Transverse colon (tissue), 4 donors: ENCODE data around the gene RTL10. TPM values are rescaled to one million over a fixed set of nuclear protein-coding genes. Genes with fewer than 3 reads are reported as not detected.

Experiments used
- DNase-seq: peaks from one replicate; pipeline ENCODE4 v3.0.0-alpha.2; 2019
- H3K27ac ChIP-seq, 4 donors: fragments of 200-600 bp; sonication (generic); 2 replicates each; pipeline ENCODE4 v1.5.1; 2016 to 2018; ENCODE audit warnings: inconsistent platforms in 4 of 4
- H3K27me3 ChIP-seq: fragments of 200-600 bp; sonication (generic); 2 replicates; pipeline ENCODE4 v1.5.1; 2017; ENCODE audit warnings: inconsistent platforms
- H3K36me3 ChIP-seq, 4 donors: fragments of 200-600 bp; sonication (generic); 2 replicates each; pipeline ENCODE4 v1.5.1; 2017 to 2019; ENCODE audit warnings: inconsistent platforms in 4 of 4
- H3K4me1 ChIP-seq, 4 donors: fragments of 200-600 bp; sonication (generic); 2 replicates each; pipeline ENCODE4 v1.5.1; 2017 to 2020; ENCODE audit warnings: inconsistent platforms in 4 of 4
- H3K4me3 ChIP-seq, 4 donors: fragments of 200-600 bp; sonication (generic); 1 replicate in 1 of 4; 2 replicates in 3 of 4; pipeline versions ENCODE4 v1.5.1 to v1.6.1; 2017 to 2019; ENCODE audit warnings: inconsistent platforms in 4 of 4
- H3K9me3 ChIP-seq, 2 donors: fragments of 200-600 bp; sonication (generic); 2 replicates each; pipeline ENCODE4 v1.5.1; 2017 to 2019; ENCODE audit warnings: inconsistent platforms in 2 of 2
- EP300 ChIP-seq: sonication (generic); formaldehyde crosslinking; IDR thresholded peaks from one replicate; pipeline ENCODE4 v1.6.1; 2017; ENCODE audit warnings: antibody characterized with exemption, low read depth
- POLR2A ChIP-seq: fragments of 450-650 bp; IDR thresholded peaks from one replicate; pipeline ENCODE4 v1.6.1; 2016; ENCODE audit warnings: antibody characterized with exemption, mild to moderate bottlenecking, moderate library complexity
- POLR2AphosphoS5 ChIP-seq, 3 donors: sonication (generic); formaldehyde crosslinking; IDR thresholded peaks; one replicate each; pipeline ENCODE4 v1.6.1; 2016; ENCODE audit warnings: antibody characterized with exemption in 3 of 3
- WGBS, 2 donors: methylation state at CpG; one replicate each; pipeline ENCODE4 v1.1.5; 2018; ENCODE audit warnings: low coverage in 1 of 2; 5-methylcytosine and 5-hydroxymethylcytosine counted together
- in situ Hi-C, 4 donors: fragments of 200-750 bp; cut with MboI; loops; one replicate each; pipeline versions ENCODE4 v1.15.0 to v1.15.1; 2017; ENCODE audit warnings: low sequenced_read_pairs in 3 of 4, low pct_ligation_motif_present in 1 of 4, low pct_unique_long_range_greater_than_20kb in 1 of 4
- intact Hi-C: fragments of 100-400 bp; cut with DNase I; formaldehyde crosslinking; loops from one replicate; pipeline ENCODE4 v1.15.1; 2023; ENCODE audit warnings: low total_unique reads
- total RNA-seq, 4 donors: library from RNA; depleted of rRNA; stranded (reverse); fragments of >200 nt; gene quantifications; one replicate each; pipeline ENCODE4 v1.1.0, GENCODE V29; 2016
- TF ChIP-seq, protein P1 (sequence below), 5 experiments: fragments of 200-600 bp in 3 of 5; fragments of 450-650 bp in 2 of 5; sonication (generic) in 3 of 5; IDR thresholded peaks; 1 replicate in 2 of 5; 2 replicates in 3 of 5; pipeline ENCODE4 v1.5.1; 2016 to 2017; ENCODE audit warnings: antibody characterized with exemption in 5 of 5, inconsistent platforms in 3 of 5, mild to moderate bottlenecking in 2 of 5, moderate library complexity in 1 of 5

The RTL10 gene
- total RNA-seq, 4 donors from 2014 or later: 7.1 to 16.8 (median 7.8) TPM

DNA sequence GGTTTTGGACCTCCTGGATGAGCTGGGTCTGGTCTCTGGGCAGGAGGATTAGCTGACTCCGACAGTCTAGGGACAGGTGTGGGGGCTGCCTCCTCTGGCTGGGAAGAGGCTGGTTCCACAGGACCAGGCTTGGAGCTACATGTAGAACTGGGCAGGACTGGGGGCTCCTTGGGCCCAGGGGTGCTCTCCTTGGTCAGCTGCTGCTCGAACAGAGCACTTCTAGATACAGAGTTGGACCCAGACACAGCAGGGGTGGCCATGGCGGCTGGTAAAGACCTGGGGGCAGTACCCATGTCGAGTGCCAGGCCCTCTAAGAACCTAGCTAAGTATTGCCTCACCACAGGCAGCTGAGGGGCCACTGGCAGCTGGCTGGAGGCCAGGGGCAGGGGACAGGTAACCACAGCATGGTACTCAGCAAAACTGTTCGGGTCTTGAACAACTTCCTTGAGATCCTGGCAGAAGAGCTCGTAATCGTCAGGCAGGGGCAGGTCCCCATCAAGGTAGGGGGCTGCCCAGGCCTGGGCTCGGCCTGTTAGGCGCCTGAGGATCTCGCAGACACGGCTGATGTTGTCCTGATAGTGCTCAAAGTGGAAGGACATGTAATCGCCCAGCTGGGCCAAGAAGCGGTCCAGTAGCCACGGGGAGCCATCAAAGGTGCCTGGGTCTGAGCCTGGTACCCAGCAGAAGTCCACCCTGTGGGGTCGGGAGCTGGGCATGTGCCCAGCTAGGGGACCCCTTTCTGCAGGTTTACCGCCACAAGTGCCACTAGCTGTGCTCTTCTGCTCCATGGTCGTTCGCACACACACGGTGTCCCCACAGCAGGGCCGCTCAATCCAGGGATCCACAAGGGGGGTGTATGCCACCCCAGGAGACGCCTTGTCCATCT, 3.1 kb downstream of the RTL10 start:
- in situ Hi-C loops (no loop called here), intact Hi-C loops (loop anchor here (10.0 kb wide), 1 partner anchor 363 kb away; no protein-coding TSS in a partner anchor)
- Histone ChIP-seq H3K27ac (no peak overlapping the region), H3K9me3 (no peaks in the 10 kb centered on the region), H3K4me1 (peaks cover 16 to 25% (median 22%) of the 10 kb centered on the region in 4 donors), H3K36me3 (peaks cover 0 to 4% (median 0%) of the 10 kb centered on the region in 4 donors), H3K4me3 (no peak overlapping the region), H3K27me3 (no peaks in the 10 kb centered on the region)
- DNase-seq: no peak
- WGBS, 2 donors: 96% methylated on average over 15 of the region's 21 CpGs; no CpG with 5 or more reads in 1 of the 2 donors
- TF ChIP-seq, protein P1, sequence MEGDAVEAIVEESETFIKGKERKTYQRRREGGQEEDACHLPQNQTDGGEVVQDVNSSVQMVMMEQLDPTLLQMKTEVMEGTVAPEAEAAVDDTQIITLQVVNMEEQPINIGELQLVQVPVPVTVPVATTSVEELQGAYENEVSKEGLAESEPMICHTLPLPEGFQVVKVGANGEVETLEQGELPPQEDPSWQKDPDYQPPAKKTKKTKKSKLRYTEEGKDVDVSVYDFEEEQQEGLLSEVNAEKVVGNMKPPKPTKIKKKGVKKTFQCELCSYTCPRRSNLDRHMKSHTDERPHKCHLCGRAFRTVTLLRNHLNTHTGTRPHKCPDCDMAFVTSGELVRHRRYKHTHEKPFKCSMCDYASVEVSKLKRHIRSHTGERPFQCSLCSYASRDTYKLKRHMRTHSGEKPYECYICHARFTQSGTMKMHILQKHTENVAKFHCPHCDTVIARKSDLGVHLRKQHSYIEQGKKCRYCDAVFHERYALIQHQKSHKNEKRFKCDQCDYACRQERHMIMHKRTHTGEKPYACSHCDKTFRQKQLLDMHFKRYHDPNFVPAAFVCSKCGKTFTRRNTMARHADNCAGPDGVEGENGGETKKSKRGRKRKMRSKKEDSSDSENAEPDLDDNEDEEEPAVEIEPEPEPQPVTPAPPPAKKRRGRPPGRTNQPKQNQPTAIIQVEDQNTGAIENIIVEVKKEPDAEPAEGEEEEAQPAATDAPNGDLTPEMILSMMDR (IDR thresholded peaks at IDR 0.05): no peak
- TF ChIP-seq EP300: no peak
- TF ChIP-seq POLR2AphosphoS5 (IDR thresholded peaks at IDR 0.05): no peak
- TF ChIP-seq POLR2A: no peak

- Histone ChIP-seq H3K27ac (no peak overlapping the region), H3K27me3 (no peaks in the 10 kb centered on the region), H3K4me3 (no peak overlapping the region), H3K36me3 (peaks cover 0 to 4% (median 0%) of the 10 kb centered on the region in 4 donors), H3K4me1 (peaks cover 11 to 21% (median 17%) of the 10 kb centered on the region in 4 donors), H3K9me3 (no peaks in the 10 kb centered on the region)
- TF ChIP-seq POLR2A (no peak), EP300 (no peak), POLR2AphosphoS5 (IDR thresholded peaks at IDR 0.05) (no peak)
- TF ChIP-seq, protein P1 (IDR thresholded peaks at IDR 0.05): no peak
- intact Hi-C loops (loop anchor here (10.0 kb wide), 1 partner anchor 364 kb away; no protein-coding TSS in a partner anchor), in situ Hi-C loops (no loop called here)
- WGBS, 2 donors: 81% methylated on average over 9 of the region's 9 CpGs; no CpG with 5 or more reads in 1 of the 2 donors
- no peak for DNase-seq
Measured at GRCh38 chr22:19850763-19851109, 3.9 kb downstream of the RTL10 start.

DNA sequence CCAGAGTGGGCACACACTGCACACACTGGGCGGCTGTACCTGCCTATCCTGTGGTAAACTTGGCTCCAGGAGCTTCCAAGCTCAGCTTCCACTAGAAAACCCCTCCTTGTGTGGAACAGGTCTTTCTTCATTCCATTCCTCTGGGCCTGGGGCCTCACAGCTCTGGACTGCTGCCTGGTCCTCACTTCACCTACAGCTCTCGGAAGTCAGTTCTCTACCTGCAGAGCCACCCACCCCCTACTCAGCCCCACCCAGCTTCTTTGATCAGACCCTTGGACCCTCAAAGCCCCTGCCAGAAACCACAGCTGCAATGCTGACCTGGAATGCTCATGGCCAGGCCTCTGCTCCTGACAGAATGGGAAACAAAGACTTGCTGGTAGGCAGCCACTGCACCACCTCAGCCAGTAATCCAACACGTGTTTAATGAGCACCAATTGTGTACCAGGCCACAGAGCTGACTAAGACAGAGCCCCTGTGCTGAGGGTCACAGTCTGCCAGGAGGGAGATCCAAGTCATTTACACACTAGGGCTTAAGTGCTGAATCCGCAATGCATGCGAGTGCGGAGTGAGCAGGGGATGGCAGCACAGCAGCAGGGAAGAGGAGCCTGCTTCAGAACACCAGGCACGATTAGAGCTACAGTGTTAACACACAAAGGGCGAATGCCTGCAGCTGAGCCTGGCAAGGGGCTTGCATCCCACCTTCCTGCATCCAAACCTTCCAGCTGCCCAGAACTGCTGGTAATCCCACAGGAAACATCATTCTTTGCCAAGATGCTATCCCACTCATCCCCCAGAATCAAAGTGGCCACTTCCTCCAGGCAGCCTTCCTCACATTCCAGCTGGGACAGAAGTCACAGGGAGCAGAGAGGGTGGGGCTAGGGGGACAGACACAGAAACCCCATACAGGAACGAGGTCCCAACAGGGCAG, 4.6 kb downstream of the RTL10 start:
- H3K27ac ChIP-seq: no peak overlapping the region
- intact Hi-C loops: loop anchor here (10.0 kb wide), 1 partner anchor 365 kb away; no protein-coding TSS in a partner anchor
- no peaks in the 10 kb centered on the region for H3K27me3 ChIP-seq
- in situ Hi-C loops: no loop called here
- no peak for DNase-seq
- peaks cover 0 to 4% (median 0%) of the 10 kb centered on the region in 4 donors for H3K36me3 ChIP-seq
- no peaks in the 10 kb centered on the region for H3K9me3 ChIP-seq
- TF ChIP-seq POLR2AphosphoS5 (IDR thresholded peaks at IDR 0.05) (no peak), POLR2A (no peak), EP300 (no peak)
- TF ChIP-seq, protein P1 (IDR thresholded peaks at IDR 0.05): no peak
- H3K4me3 ChIP-seq: no peak overlapping the region
- peaks cover 9 to 15% (median 13%) of the 10 kb centered on the region in 4 donors for H3K4me1 ChIP-seq
- 69% methylated on average over 9 of the region's 9 CpGs; no CpG with 5 or more reads in 1 of the 2 donors for WGBS, 2 donors
